Colonic mucosa (tissue), 4 donors: ENCODE measurements around the gene MTUS2. TPM values are rescaled to one million over a fixed set of nuclear protein-coding genes. Genes with fewer than 3 reads are reported as not detected.

ENCODE experiments used
- DNase-seq: peaks from one replicate; pipeline ENCODE4 v3.0.0-alpha.2; 2020
- H3K27ac ChIP-seq: fragments of 200-600 bp; one replicate; pipeline ENCODE4 v1.8.0; 2021
- H3K27me3 ChIP-seq: fragments of 200-600 bp; one replicate; pipeline ENCODE4 v1.8.0; 2021
- H3K36me3 ChIP-seq: fragments of 200-600 bp; one replicate; pipeline ENCODE4 v1.8.0; 2021
- H3K4me1 ChIP-seq: fragments of 200-600 bp; one replicate; pipeline ENCODE4 v1.8.0; 2021; ENCODE audit warnings: mild to moderate bottlenecking
- H3K4me3 ChIP-seq: fragments of 200-600 bp; one replicate; pipeline ENCODE4 v1.8.0; 2021
- H3K9ac ChIP-seq, 2 donors: one replicate each; pipeline ENCODE4 v1.7.0; 2013; ENCODE audit warnings: control low read depth in 2 of 2, low read depth in 2 of 2, low read length in 2 of 2
- H3K9me3 ChIP-seq: fragments of 200-600 bp; one replicate; pipeline ENCODE4 v1.8.0; 2021
- intact Hi-C: fragments of 100-400 bp; cut with DNase I; formaldehyde crosslinking; loops from one replicate; pipeline ENCODE4 v1.14.1; 2022
- total RNA-seq, 2 donors: library from RNA; stranded (reverse); fragmentation: NEBNext Ultra II Directional in 1 of 2; extraction: Animal tissue kit (Norgen Biotek cat#: 25700) in 1 of 2; gene quantifications; one replicate each; pipeline ENCODE4 v1.2.1, GENCODE V29; 2021
- TF ChIP-seq, protein P1 (sequence below): fragments of 200-600 bp; IDR thresholded peaks from one replicate; pipeline ENCODE4 v1.8.0; 2022; ENCODE audit warnings: antibody characterized with exemption, mild to moderate bottlenecking
- donor health status: healthy.
- donor health status: DM: no; HTN: no; CAD: no.
- donor health status: DM: no; HTN: no; CAD: no.

MTUS2 gene
- total RNA-seq, 2 donors from 2014 or later = 0.11 to 0.40 TPM

DNA sequence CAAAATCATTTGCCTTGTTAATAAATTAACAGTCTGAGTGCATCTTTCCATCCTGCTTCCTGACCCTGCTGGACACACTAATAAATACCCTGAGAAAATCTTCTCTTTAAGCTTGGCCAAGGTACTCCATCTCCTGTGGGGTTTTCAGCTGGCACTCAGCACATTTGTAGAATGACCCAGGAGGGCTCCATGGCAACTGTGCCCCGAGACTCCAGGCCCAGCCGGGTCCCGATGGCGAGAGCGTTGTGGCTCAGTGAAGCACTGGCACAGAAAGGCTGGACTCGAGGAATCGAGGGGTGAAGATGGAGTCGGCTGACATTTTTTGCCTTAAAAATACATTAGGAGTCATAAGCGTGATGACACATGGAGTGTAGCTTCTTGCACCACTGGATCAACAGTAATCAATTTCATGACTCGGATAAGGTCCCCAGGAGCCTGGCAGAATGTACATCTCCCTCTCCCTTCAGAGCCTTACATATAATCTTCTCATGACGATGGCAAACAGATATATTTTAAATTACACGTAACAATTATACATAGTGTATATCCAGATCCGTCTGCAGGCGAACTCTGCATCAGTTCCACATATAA, 690.0 kb downstream of the MTUS2 start:
- Histone ChIP-seq H3K36me3 (no peaks in the 10 kb centered on the region), H3K27ac (no peak overlapping the region), H3K27me3 (no peaks in the 10 kb centered on the region), H3K4me1 (peaks cover 8% of the 10 kb centered on the region), H3K9ac (no peak overlapping the region), H3K4me3 (no peak overlapping the region), H3K9me3 (no peaks in the 10 kb centered on the region)
- DNase-seq = no peak
- intact Hi-C loops = loop anchor here (2.0 to 5.0 kb wide), 2 partner anchors 199 to 607 kb away; no protein-coding TSS in a partner anchor
- TF ChIP-seq, protein P1, sequence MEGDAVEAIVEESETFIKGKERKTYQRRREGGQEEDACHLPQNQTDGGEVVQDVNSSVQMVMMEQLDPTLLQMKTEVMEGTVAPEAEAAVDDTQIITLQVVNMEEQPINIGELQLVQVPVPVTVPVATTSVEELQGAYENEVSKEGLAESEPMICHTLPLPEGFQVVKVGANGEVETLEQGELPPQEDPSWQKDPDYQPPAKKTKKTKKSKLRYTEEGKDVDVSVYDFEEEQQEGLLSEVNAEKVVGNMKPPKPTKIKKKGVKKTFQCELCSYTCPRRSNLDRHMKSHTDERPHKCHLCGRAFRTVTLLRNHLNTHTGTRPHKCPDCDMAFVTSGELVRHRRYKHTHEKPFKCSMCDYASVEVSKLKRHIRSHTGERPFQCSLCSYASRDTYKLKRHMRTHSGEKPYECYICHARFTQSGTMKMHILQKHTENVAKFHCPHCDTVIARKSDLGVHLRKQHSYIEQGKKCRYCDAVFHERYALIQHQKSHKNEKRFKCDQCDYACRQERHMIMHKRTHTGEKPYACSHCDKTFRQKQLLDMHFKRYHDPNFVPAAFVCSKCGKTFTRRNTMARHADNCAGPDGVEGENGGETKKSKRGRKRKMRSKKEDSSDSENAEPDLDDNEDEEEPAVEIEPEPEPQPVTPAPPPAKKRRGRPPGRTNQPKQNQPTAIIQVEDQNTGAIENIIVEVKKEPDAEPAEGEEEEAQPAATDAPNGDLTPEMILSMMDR = no peak

DNA sequence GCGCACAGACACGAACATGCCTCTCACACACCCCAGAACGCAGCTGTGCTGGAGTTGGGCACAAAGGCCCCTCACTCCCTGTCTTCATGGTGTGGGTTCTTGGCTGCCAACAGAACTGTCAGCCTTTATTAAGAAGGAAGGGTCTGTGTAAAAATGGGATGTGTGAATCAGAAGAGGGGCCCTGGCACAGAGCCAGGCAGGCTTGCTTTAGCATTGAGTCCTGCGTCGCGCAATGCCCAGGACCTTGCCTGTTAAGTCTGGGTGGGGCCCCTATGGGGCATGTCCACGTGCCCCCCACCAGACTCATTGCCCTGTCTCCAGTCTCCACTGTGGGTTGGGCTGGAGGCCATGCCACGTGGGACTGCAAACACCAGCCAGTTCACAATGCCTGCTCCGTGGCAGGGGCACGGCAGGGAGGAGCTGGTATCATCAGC, 690.5 kb downstream of the MTUS2 start:
- no peaks in the 10 kb centered on the region for H3K9me3 ChIP-seq
- intact Hi-C loops = no loop called here

DNA sequence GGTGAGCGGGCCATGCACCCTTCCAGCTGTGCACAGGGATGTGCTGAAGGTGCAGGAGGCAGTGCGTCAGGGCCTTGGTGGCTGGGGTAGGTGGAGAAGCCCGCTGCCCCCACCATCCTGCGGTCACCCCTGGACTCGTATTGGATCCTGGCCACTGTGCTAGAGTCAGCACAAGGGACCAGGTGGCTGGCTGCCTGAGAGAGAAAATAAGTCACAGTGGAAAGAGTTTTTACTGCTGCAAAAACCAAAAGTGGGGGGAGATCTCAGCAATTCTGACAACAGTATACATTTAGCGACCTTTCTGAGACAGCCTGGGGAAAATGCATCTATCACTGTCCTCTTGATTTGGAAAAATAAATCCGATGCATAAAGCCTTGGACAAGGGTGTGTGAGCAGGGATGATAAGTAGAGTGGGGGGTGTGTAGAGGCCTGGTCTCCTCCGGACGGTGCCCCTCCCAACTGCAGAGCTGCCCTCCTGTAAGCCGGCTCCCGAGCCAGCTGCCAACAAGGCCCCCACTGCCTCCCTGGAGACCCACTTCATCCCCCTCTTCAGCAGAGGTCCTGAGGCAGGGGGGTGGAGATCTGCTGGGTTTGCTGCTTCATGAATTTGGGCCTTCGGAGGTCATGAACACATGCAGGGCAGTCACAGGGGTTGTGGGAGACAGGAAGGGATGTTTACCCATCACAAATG, 691.1 kb downstream of the MTUS2 start:
- no peak overlapping the region for H3K27ac ChIP-seq
- no peak overlapping the region for H3K9ac ChIP-seq
- no peak overlapping the region for H3K4me3 ChIP-seq
- DNase-seq = no peak
- TF ChIP-seq, protein P1 = no peak
- no peaks in the 10 kb centered on the region for H3K27me3 ChIP-seq
- H3K9me3 ChIP-seq = no peaks in the 10 kb centered on the region
- H3K36me3 ChIP-seq = no peaks in the 10 kb centered on the region
- peaks cover 8% of the 10 kb centered on the region for H3K4me1 ChIP-seq
- intact Hi-C loops = no loop called here

More for the DNA sequence above, 690.5 kb downstream of the MTUS2 start:
- Histone ChIP-seq H3K27ac (no peak overlapping the region), H3K4me3 (no peak overlapping the region), H3K4me1 (peaks cover 8% of the 10 kb centered on the region), H3K9ac (no peak overlapping the region), H3K27me3 (no peaks in the 10 kb centered on the region), H3K36me3 (no peaks in the 10 kb centered on the region)
- TF ChIP-seq, protein P1 = no peak
- no peak for DNase-seq

DNA sequence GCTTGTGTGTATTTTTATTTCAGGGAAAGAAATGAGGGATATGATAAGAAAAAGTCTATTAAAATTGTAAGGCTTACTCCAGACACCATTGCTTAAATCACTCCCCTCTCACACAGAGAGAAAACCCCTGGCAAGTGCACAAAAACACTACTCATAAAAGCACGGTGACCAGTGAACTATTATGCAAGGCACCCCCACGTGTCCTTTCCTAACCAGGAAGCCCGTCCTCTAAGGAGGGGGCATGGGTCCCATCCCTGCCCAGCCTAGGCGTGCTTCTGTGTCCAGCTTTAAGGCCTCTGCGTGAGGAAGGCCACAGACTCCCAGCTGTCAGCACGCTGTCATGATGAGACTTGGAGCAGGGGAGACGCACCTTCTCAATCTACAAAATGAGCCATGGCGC, 691.8 kb downstream of the MTUS2 start:
- no peak overlapping the region for H3K4me3 ChIP-seq
- no peak overlapping the region for H3K9ac ChIP-seq
- no peak overlapping the region for H3K27ac ChIP-seq
- no peak for DNase-seq
- intact Hi-C loops = no loop called here
- TF ChIP-seq, protein P1 = no peak
- peaks cover 8% of the 10 kb centered on the region for H3K4me1 ChIP-seq
- no peaks in the 10 kb centered on the region for H3K9me3 ChIP-seq
- no peaks in the 10 kb centered on the region for H3K36me3 ChIP-seq
- no peaks in the 10 kb centered on the region for H3K27me3 ChIP-seq

DNA sequence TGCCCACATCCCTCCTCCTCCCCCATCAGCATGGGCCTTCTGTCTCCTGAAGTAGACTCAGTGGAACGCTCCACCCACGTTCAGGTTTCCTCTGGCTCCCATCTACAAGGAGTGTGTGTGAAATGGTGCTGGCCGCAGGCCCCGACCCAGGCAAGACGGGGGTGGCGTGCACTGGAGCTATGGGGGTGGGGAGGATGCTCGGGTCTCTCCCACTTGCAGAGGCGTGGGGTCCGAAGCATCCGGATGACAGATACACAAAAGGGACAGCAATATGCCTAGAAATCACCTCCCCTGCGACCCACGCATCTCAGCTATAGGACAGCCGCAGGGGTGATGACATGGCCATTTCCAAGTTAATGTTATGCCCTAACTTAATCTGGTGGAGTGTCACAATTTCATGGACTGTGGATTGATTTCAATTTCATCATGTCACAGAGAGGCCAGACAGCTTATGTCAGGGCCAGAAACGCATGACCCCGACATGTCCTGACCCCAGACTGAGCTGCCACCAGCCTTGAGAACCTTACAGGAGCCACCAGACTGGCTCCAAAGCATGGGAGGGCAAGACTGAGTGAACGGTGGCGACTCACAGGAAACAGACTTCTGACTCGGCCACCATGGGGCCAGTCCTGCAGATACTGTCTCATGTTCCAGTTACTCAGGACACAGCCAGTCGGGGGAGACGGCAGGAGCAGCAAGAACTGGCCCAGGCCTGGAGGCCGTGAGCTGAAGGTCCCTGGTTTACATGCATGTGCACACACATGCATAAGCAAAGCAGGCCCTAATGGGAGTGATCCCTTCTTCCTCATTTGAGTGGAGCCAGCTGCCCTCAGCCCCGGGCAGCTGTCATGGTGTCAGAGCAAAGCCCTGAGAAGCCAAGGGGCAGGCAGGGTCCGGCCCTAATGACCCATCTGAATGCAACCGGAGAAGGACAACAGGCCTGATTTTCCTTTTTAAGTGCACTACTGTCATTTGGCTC, 693.2 kb downstream of the MTUS2 start:
- Histone ChIP-seq H3K9me3 (no peaks in the 10 kb centered on the region), H3K27ac (no peak overlapping the region), H3K4me1 (peaks cover 8% of the 10 kb centered on the region), H3K27me3 (no peaks in the 10 kb centered on the region), H3K4me3 (no peak overlapping the region), H3K36me3 (no peaks in the 10 kb centered on the region), H3K9ac (no peak overlapping the region)
- TF ChIP-seq, protein P1 = no peak
- no peak for DNase-seq
- intact Hi-C loops = no loop called here
